WTC11 (cell line): ENCODE measurements around the gene NFS1.

Experiments
- CREM ChIP-seq: sonication (generic); formaldehyde crosslinking; IDR thresholded peaks from 2 replicates; pipeline ENCODE4 v1.8.1; 2022; ENCODE audit warnings: mild to moderate bottlenecking, missing genetic modification reagents, moderate library complexity
- ETV6 ChIP-seq: sonication (generic); formaldehyde crosslinking; IDR thresholded peaks from 2 replicates; pipeline ENCODE4 v1.8.1; 2022; ENCODE audit warnings: mild to moderate bottlenecking, missing genetic modification reagents
- JUN ChIP-seq: sonication (generic); formaldehyde crosslinking; IDR thresholded peaks from 2 replicates; pipeline ENCODE4 v1.8.0; 2023; ENCODE audit warnings: mild to moderate bottlenecking, missing genetic modification reagents
- NFATC4 ChIP-seq: fragments of 250-450 bp; sonication (Bioruptor Pico); IDR thresholded peaks from 2 replicates; pipeline ENCODE4 v1.9.0; 2021; ENCODE audit warnings: mild to moderate bottlenecking
- TEAD4 ChIP-seq: sonication (generic); formaldehyde crosslinking; IDR thresholded peaks from 2 replicates; pipeline ENCODE4 v1.8.0; 2022; ENCODE audit warnings: mild to moderate bottlenecking, missing genetic modification reagents
- TP53 ChIP-seq: sonication (generic); formaldehyde crosslinking; IDR thresholded peaks from 2 replicates; pipeline ENCODE4 v1.8.1; 2023; ENCODE audit warnings: mild to moderate bottlenecking, missing genetic modification reagents
- ZNF138 ChIP-seq: sonication (generic); formaldehyde crosslinking; conservative IDR thresholded peaks from 2 replicates; pipeline ENCODE4 v1.8.1; 2022; ENCODE audit warnings: mild to moderate bottlenecking, moderate library complexity, missing genetic modification reagents
- ZNF317 ChIP-seq: sonication (generic); formaldehyde crosslinking; IDR thresholded peaks from 2 replicates; pipeline ENCODE4 v1.8.1; 2023; ENCODE audit warnings: low read depth, mild to moderate bottlenecking, moderate library complexity, missing genetic modification reagents, borderline replicate concordance
- ZNF671 ChIP-seq: fragments of 250-450 bp; sonication (Bioruptor Pico); IDR thresholded peaks from 2 replicates; pipeline ENCODE4 v1.8.0; 2021; ENCODE audit warnings: mild to moderate bottlenecking
- TF ChIP-seq, protein P1 (sequence below): fragments of 200-600 bp; IDR thresholded peaks from 2 replicates; pipeline ENCODE4 v1.8.0; 2022; ENCODE audit warnings: antibody characterized with exemption
- TF ChIP-seq, protein P2 (sequence below): sonication (generic); formaldehyde crosslinking; IDR thresholded peaks from 2 replicates; pipeline ENCODE4 v1.8.0; 2023; ENCODE audit warnings: missing genetic modification reagents, mild to moderate bottlenecking, borderline replicate concordance
- TF ChIP-seq, protein P3 (sequence below): sonication (generic); formaldehyde crosslinking; IDR thresholded peaks from 2 replicates; pipeline ENCODE4 v1.8.1; 2023; ENCODE audit warnings: mild to moderate bottlenecking, missing genetic modification reagents, borderline replicate concordance
- TF ChIP-seq, protein P4 (sequence below): sonication (generic); formaldehyde crosslinking; conservative IDR thresholded peaks from 2 replicates; pipeline ENCODE4 v1.8.1; 2023; ENCODE audit warnings: mild to moderate bottlenecking, low read depth, missing genetic modification reagents, moderate library complexity

DNA sequence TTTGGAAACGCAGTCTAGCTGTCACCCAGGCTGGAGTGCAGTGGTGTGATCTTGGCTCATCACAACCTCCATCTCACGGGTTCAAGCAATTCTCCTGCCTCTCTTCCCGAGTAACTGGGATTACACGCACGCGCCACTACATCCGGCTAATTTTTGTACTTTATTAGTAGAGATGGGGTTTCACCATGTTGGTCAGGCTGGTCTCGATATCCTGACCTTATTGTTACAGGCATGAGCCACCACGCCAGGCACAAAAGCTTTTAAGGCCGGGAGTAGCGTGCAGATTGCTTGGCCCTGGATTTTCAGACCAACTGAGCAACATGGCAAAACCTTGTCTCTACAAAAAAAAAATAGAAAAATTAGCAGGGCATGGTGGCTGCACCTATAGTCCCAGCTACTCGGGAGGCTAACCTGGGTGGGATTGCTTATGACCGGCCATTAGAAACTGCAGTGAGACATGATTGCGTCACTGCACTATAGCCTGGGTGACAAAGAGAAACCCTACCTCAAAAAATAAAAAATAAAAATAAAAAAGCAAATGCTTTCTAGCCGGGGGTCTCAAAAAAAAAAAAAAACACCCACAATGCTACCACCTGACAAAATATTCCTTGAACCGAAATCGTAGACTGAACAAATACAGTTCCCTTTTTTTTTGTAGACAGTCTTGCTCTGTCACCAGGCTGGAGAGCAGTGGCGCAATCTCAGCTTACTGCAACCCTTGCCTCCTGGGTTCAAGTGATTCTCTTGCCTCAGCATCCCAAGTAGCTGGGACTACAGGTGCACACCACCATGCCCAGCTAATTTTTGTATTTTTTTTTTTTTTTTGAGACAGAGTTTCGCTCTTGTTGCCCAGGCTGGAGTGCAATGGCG, 27.9 kb upstream of the NFS1 start:
- TF ChIP-seq, protein P1, sequence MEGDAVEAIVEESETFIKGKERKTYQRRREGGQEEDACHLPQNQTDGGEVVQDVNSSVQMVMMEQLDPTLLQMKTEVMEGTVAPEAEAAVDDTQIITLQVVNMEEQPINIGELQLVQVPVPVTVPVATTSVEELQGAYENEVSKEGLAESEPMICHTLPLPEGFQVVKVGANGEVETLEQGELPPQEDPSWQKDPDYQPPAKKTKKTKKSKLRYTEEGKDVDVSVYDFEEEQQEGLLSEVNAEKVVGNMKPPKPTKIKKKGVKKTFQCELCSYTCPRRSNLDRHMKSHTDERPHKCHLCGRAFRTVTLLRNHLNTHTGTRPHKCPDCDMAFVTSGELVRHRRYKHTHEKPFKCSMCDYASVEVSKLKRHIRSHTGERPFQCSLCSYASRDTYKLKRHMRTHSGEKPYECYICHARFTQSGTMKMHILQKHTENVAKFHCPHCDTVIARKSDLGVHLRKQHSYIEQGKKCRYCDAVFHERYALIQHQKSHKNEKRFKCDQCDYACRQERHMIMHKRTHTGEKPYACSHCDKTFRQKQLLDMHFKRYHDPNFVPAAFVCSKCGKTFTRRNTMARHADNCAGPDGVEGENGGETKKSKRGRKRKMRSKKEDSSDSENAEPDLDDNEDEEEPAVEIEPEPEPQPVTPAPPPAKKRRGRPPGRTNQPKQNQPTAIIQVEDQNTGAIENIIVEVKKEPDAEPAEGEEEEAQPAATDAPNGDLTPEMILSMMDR, result no peak
- TF ChIP-seq, protein P2, sequence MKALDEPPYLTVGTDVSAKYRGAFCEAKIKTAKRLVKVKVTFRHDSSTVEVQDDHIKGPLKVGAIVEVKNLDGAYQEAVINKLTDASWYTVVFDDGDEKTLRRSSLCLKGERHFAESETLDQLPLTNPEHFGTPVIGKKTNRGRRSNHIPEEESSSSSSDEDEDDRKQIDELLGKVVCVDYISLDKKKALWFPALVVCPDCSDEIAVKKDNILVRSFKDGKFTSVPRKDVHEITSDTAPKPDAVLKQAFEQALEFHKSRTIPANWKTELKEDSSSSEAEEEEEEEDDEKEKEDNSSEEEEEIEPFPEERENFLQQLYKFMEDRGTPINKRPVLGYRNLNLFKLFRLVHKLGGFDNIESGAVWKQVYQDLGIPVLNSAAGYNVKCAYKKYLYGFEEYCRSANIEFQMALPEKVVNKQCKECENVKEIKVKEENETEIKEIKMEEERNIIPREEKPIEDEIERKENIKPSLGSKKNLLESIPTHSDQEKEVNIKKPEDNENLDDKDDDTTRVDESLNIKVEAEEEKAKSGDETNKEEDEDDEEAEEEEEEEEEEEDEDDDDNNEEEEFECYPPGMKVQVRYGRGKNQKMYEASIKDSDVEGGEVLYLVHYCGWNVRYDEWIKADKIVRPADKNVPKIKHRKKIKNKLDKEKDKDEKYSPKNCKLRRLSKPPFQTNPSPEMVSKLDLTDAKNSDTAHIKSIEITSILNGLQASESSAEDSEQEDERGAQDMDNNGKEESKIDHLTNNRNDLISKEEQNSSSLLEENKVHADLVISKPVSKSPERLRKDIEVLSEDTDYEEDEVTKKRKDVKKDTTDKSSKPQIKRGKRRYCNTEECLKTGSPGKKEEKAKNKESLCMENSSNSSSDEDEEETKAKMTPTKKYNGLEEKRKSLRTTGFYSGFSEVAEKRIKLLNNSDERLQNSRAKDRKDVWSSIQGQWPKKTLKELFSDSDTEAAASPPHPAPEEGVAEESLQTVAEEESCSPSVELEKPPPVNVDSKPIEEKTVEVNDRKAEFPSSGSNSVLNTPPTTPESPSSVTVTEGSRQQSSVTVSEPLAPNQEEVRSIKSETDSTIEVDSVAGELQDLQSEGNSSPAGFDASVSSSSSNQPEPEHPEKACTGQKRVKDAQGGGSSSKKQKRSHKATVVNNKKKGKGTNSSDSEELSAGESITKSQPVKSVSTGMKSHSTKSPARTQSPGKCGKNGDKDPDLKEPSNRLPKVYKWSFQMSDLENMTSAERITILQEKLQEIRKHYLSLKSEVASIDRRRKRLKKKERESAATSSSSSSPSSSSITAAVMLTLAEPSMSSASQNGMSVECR (CRISPR knock-in tag), result no peak
- TF ChIP-seq JUN (CRISPR knock-in tag) (no peak), ETV6 (CRISPR knock-in tag) (no peak), ZNF317 (CRISPR knock-in tag) (no peak), CREM (no peak), TEAD4 (CRISPR knock-in tag) (no peak), TP53 (no peak), ZNF671 (CRISPR knock-in tag) (0 out of 2 replicates have a peak, but pooled peaks have one; percentile 44), NFATC4 (CRISPR knock-in tag) (peak; percentile 37; the same call in 1 of the 2 replicates), ZNF138 (no peak)
- TF ChIP-seq, protein P3, sequence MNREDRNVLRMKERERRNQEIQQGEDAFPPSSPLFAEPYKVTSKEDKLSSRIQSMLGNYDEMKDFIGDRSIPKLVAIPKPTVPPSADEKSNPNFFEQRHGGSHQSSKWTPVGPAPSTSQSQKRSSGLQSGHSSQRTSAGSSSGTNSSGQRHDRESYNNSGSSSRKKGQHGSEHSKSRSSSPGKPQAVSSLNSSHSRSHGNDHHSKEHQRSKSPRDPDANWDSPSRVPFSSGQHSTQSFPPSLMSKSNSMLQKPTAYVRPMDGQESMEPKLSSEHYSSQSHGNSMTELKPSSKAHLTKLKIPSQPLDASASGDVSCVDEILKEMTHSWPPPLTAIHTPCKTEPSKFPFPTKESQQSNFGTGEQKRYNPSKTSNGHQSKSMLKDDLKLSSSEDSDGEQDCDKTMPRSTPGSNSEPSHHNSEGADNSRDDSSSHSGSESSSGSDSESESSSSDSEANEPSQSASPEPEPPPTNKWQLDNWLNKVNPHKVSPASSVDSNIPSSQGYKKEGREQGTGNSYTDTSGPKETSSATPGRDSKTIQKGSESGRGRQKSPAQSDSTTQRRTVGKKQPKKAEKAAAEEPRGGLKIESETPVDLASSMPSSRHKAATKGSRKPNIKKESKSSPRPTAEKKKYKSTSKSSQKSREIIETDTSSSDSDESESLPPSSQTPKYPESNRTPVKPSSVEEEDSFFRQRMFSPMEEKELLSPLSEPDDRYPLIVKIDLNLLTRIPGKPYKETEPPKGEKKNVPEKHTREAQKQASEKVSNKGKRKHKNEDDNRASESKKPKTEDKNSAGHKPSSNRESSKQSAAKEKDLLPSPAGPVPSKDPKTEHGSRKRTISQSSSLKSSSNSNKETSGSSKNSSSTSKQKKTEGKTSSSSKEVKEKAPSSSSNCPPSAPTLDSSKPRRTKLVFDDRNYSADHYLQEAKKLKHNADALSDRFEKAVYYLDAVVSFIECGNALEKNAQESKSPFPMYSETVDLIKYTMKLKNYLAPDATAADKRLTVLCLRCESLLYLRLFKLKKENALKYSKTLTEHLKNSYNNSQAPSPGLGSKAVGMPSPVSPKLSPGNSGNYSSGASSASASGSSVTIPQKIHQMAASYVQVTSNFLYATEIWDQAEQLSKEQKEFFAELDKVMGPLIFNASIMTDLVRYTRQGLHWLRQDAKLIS (CRISPR knock-in tag), result no peak
- TF ChIP-seq, protein P4, sequence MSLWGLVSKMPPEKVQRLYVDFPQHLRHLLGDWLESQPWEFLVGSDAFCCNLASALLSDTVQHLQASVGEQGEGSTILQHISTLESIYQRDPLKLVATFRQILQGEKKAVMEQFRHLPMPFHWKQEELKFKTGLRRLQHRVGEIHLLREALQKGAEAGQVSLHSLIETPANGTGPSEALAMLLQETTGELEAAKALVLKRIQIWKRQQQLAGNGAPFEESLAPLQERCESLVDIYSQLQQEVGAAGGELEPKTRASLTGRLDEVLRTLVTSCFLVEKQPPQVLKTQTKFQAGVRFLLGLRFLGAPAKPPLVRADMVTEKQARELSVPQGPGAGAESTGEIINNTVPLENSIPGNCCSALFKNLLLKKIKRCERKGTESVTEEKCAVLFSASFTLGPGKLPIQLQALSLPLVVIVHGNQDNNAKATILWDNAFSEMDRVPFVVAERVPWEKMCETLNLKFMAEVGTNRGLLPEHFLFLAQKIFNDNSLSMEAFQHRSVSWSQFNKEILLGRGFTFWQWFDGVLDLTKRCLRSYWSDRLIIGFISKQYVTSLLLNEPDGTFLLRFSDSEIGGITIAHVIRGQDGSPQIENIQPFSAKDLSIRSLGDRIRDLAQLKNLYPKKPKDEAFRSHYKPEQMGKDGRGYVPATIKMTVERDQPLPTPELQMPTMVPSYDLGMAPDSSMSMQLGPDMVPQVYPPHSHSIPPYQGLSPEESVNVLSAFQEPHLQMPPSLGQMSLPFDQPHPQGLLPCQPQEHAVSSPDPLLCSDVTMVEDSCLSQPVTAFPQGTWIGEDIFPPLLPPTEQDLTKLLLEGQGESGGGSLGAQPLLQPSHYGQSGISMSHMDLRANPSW (CRISPR knock-in tag), result no peak
